ENCODE data around the gene JAKMIP1.

The JAKMIP1 gene

GRCh38 chr4:6201580-6202091 is 1.3 kb upstream of the JAKMIP1 start:
- no peak for DNase-seq (ENCODE audit: low read depth, low spot score)

- no peak for DNase-seq (ENCODE audit: low read depth, low spot score)
Measured at GRCh38 chr4:6200922-6201362, 593 bp upstream of the JAKMIP1 start.

- no peak for DNase-seq (ENCODE audit: low read depth, low spot score)
Measured at GRCh38 chr4:6199422-6199921, 877 bp downstream of the JAKMIP1 start.

GRCh38 chr4:6198768-6199421 is 1.5 kb downstream of the JAKMIP1 start:
- DNase-seq (ENCODE audit: low read depth, low spot score), result peak; percentile 36

GRCh38 chr4:6198278-6198677 is 2.1 kb downstream of the JAKMIP1 start:
- DNase-seq (ENCODE audit: low read depth, low spot score), result no peak

GRCh38 chr4:6197433-6198174 is 2.7 kb downstream of the JAKMIP1 start:
- no peak for DNase-seq (ENCODE audit: low read depth, low spot score)

- DNase-seq (ENCODE audit: low read depth, low spot score), result no peak
Measured at GRCh38 chr4:6196871-6197270, 3.5 kb downstream of the JAKMIP1 start.

GRCh38 chr4:6196324-6196723 is 4.0 kb downstream of the JAKMIP1 start:
- no peak for DNase-seq (ENCODE audit: low read depth, low spot score)

GRCh38 chr4:6195602-6196319 is 4.6 kb downstream of the JAKMIP1 start:
- no peak for DNase-seq (ENCODE audit: low read depth, low spot score)

- no peak for DNase-seq (ENCODE audit: low read depth, low spot score)
Measured at GRCh38 chr4:6194458-6195195, 5.7 kb downstream of the JAKMIP1 start.

- DNase-seq (ENCODE audit: low read depth, low spot score), result no peak
Measured at GRCh38 chr4:6193399-6193798, 7.0 kb downstream of the JAKMIP1 start.

- peak; percentile 39 for DNase-seq (ENCODE audit: low read depth, low spot score)
Measured at GRCh38 chr4:6192245-6192644, 8.1 kb downstream of the JAKMIP1 start.

- DNase-seq (ENCODE audit: low read depth, low spot score), result no peak
Measured at GRCh38 chr4:6191448-6192130, 8.8 kb downstream of the JAKMIP1 start.

GRCh38 chr4:6190486-6190885 is 9.9 kb downstream of the JAKMIP1 start:
- DNase-seq (ENCODE audit: low read depth, low spot score), result no peak

- DNase-seq (ENCODE audit: low read depth, low spot score), result no peak
Measured at GRCh38 chr4:6189511-6189910, 10.8 kb downstream of the JAKMIP1 start.

GRCh38 chr4:6188687-6189305 is 11.6 kb downstream of the JAKMIP1 start:
- peak; percentile 89 for DNase-seq (ENCODE audit: low read depth, low spot score)

- no peak for DNase-seq (ENCODE audit: low read depth, low spot score)
Measured at GRCh38 chr4:6184169-6184568, 16.2 kb downstream of the JAKMIP1 start.

- DNase-seq (ENCODE audit: low read depth, low spot score), result no peak
Measured at GRCh38 chr4:6183740-6184139, 16.6 kb downstream of the JAKMIP1 start.

- no peak for DNase-seq (ENCODE audit: low read depth, low spot score)
Measured at GRCh38 chr4:6182376-6183280, 17.7 kb downstream of the JAKMIP1 start.

All from astrocyte of the hippocampus (primary cell).